Large intestine (tissue), 3 donors: ENCODE data around the gene SLC6A12. TPM values are rescaled to one million over a fixed set of nuclear protein-coding genes. Genes with fewer than 3 reads are reported as not detected.
"Not testable (repeated sequence)": the region's sequence is repeated elsewhere in the genome, so short reads cannot be mapped to it uniquely, and the experiment has no call there.

Experiments used
- DNase-seq, 2 donors: peaks; one replicate each; pipeline versions ENCODE4 v3.0.0 to v3.0.0-alpha.2; 2013
- H3K27ac ChIP-seq: one replicate; pipeline ENCODE4 v1.5.1; 2013; ENCODE audit warnings: low read length
- H3K27me3 ChIP-seq: 2 replicates; pipeline ENCODE4 v1.6.1; 2013; ENCODE audit warnings: low read length; ENCODE audit not compliant: control insufficient read depth, insufficient read depth
- H3K36me3 ChIP-seq: 2 replicates; pipeline ENCODE4 v1.6.1; 2013; ENCODE audit warnings: low read length; ENCODE audit not compliant: control insufficient read depth, insufficient read depth
- H3K4me1 ChIP-seq: one replicate; pipeline ENCODE4 v1.6.1; 2013; ENCODE audit warnings: low read length; ENCODE audit not compliant: control insufficient read depth, insufficient read depth
- H3K4me3 ChIP-seq: one replicate; pipeline ENCODE4 v1.5.1; 2013; ENCODE audit warnings: low read length
- H3K9me3 ChIP-seq: one replicate; pipeline ENCODE4 v1.6.1; 2013; ENCODE audit warnings: mild to moderate bottlenecking, low read depth, low read length, moderate library complexity; ENCODE audit not compliant: control insufficient read depth
- WGBS: methylation state at CpG from one replicate; pipeline ENCODE4 v1.1.5; 2013; ENCODE audit warnings: low lambda C conversion rate; ENCODE audit not compliant: insufficient coverage; 5-methylcytosine and 5-hydroxymethylcytosine counted together
- polyA plus RNA-seq: library from polyadenylated mRNA; unstranded; fragments of 120-200 nt; gene quantifications from one replicate; pipeline ENCODE4 v1.2.1, GENCODE V29; 2013

SLC6A12 gene
- polyA plus RNA-seq, 1 donor: 0.27 TPM

GRCh38 chr12:235967-236366 is 22.0 kb upstream of the SLC6A12 start:
- DNase-seq, H3K4me3 ChIP-seq, H3K36me3 ChIP-seq, H3K27me3 ChIP-seq, H3K4me1 ChIP-seq, H3K27ac ChIP-seq: not testable (repeated sequence)
- peaks cover 10% of the 10 kb centered on the region for H3K9me3 ChIP-seq
- WGBS: 80% methylated on average over 1 of the region's 4 CpGs

GRCh38 chr12:234891-235415 is 21.0 kb upstream of the SLC6A12 start:
- WGBS: no CpG with 5 or more reads among the region's 10 CpGs
- Histone ChIP-seq H3K9me3 (peaks cover 10% of the 10 kb centered on the region), H3K4me1 (no peaks in the 10 kb centered on the region), H3K27me3 (no peaks in the 10 kb centered on the region), H3K27ac (no peak overlapping the region), H3K4me3 (no peak overlapping the region), H3K36me3 (no peaks in the 10 kb centered on the region)
- no peak for DNase-seq

GRCh38 chr12:234019-234418 is 20.1 kb upstream of the SLC6A12 start:
- WGBS: no CpG with 5 or more reads among the region's 7 CpGs
- DNase-seq: no peak
- no peak overlapping the region for H3K27ac ChIP-seq
- peaks cover 6% of the 10 kb centered on the region for H3K27me3 ChIP-seq
- H3K4me1 ChIP-seq: no peaks in the 10 kb centered on the region
- H3K9me3 ChIP-seq: peaks cover 10% of the 10 kb centered on the region
- H3K4me3 ChIP-seq: no peak overlapping the region
- no peaks in the 10 kb centered on the region for H3K36me3 ChIP-seq

GRCh38 chr12:233615-233968 is 19.6 kb upstream of the SLC6A12 start:
- Histone ChIP-seq H3K4me3 (no peak overlapping the region), H3K36me3 (no peaks in the 10 kb centered on the region), H3K4me1 (no peaks in the 10 kb centered on the region), H3K27ac (no peak overlapping the region), H3K9me3 (peaks cover 10% of the 10 kb centered on the region), H3K27me3 (peaks cover 8% of the 10 kb centered on the region)
- WGBS: no CpG with 5 or more reads among the region's 3 CpGs
- no peak for DNase-seq

- Histone ChIP-seq H3K4me3 (no peak overlapping the region), H3K9me3 (peaks cover 10% of the 10 kb centered on the region), H3K27me3 (peaks cover 8% of the 10 kb centered on the region), H3K36me3 (no peaks in the 10 kb centered on the region), H3K4me1 (no peaks in the 10 kb centered on the region), H3K27ac (no peak overlapping the region)
- DNase-seq: no peak
- WGBS: no CpG with 5 or more reads among the region's 19 CpGs
Measured at GRCh38 chr12:232731-233614, 19.0 kb upstream of the SLC6A12 start.

GRCh38 chr12:230925-231671 is 17.1 kb upstream of the SLC6A12 start:
- Histone ChIP-seq H3K9me3 (no peaks in the 10 kb centered on the region), H3K4me3 (no peak overlapping the region), H3K36me3 (no peaks in the 10 kb centered on the region), H3K27me3 (peaks cover 11% of the 10 kb centered on the region), H3K4me1 (no peaks in the 10 kb centered on the region), H3K27ac (no peak overlapping the region)
- WGBS: no CpG with 5 or more reads among the region's 14 CpGs
- DNase-seq: no peak

GRCh38 chr12:229441-230191 is 15.7 kb upstream of the SLC6A12 start:
- H3K4me1 ChIP-seq: no peaks in the 10 kb centered on the region
- no peaks in the 10 kb centered on the region for H3K36me3 ChIP-seq
- DNase-seq: no peak
- no peak overlapping the region for H3K27ac ChIP-seq
- H3K4me3 ChIP-seq: no peak overlapping the region
- no peaks in the 10 kb centered on the region for H3K9me3 ChIP-seq
- WGBS: no CpG with 5 or more reads among the region's 26 CpGs
- peaks cover 11% of the 10 kb centered on the region for H3K27me3 ChIP-seq

GRCh38 chr12:228846-229200 is 14.9 kb upstream of the SLC6A12 start:
- no peak for DNase-seq
- WGBS: 100% methylated on average over 1 of the region's 3 CpGs
- no peaks in the 10 kb centered on the region for H3K4me1 ChIP-seq
- H3K4me3 ChIP-seq: no peak overlapping the region
- peaks cover 11% of the 10 kb centered on the region for H3K27me3 ChIP-seq
- H3K36me3 ChIP-seq: no peaks in the 10 kb centered on the region
- no peaks in the 10 kb centered on the region for H3K9me3 ChIP-seq
- H3K27ac ChIP-seq: no peak overlapping the region

GRCh38 chr12:227923-228845 is 14.2 kb upstream of the SLC6A12 start:
- H3K36me3 ChIP-seq: no peaks in the 10 kb centered on the region
- no peak overlapping the region for H3K27ac ChIP-seq
- peaks cover 11% of the 10 kb centered on the region for H3K27me3 ChIP-seq
- no peak overlapping the region for H3K4me3 ChIP-seq
- DNase-seq: no peak
- 60% methylated on average over 1 of the region's 18 CpGs for WGBS
- H3K4me1 ChIP-seq: no peaks in the 10 kb centered on the region
- no peaks in the 10 kb centered on the region for H3K9me3 ChIP-seq
